ENCODE measurements around the gene SULF2. TPM values are rescaled to one million over a fixed set of nuclear protein-coding genes. Genes with fewer than 3 reads are reported as not detected.

Gene SULF2
- total RNA-seq, 1 donor from 2014 or later = 24.0 TPM

GRCh38 chr20:47710665-47711045 lies 74.6 kb downstream of the SULF2 start:
- peaks cover 9% of the 10 kb centered on the region for H4K20me1 ChIP-seq (ENCODE audit: low read depth)
- no peak overlapping the region for H3K9ac ChIP-seq
- H3K4me3 ChIP-seq = no peak overlapping the region
- H3K36me3 Mint-ChIP-seq = no peaks in the 10 kb centered on the region
- no peaks in the 10 kb centered on the region for H3K36me3 ChIP-seq
- no peak overlapping the region for H3K4me3 Mint-ChIP-seq
- H3K79me2 ChIP-seq (ENCODE audit: low read depth) = no peaks in the 10 kb centered on the region
- TF ChIP-seq EZH2 (IDR thresholded peaks at IDR 0.05) (no peak), EZH2phosphoT487 (IDR thresholded peaks at IDR 0.05) (no peak)
- TF ChIP-seq, protein P1, sequence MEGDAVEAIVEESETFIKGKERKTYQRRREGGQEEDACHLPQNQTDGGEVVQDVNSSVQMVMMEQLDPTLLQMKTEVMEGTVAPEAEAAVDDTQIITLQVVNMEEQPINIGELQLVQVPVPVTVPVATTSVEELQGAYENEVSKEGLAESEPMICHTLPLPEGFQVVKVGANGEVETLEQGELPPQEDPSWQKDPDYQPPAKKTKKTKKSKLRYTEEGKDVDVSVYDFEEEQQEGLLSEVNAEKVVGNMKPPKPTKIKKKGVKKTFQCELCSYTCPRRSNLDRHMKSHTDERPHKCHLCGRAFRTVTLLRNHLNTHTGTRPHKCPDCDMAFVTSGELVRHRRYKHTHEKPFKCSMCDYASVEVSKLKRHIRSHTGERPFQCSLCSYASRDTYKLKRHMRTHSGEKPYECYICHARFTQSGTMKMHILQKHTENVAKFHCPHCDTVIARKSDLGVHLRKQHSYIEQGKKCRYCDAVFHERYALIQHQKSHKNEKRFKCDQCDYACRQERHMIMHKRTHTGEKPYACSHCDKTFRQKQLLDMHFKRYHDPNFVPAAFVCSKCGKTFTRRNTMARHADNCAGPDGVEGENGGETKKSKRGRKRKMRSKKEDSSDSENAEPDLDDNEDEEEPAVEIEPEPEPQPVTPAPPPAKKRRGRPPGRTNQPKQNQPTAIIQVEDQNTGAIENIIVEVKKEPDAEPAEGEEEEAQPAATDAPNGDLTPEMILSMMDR (IDR thresholded peaks at IDR 0.05) = no peak
- H3K4me1 Mint-ChIP-seq = peaks cover 26% of the 10 kb centered on the region
- no peaks in the 10 kb centered on the region for H3K9me3 ChIP-seq (ENCODE audit: low read depth)
- H3K9me3 Mint-ChIP-seq = no peaks in the 10 kb centered on the region
- H3K27me3 Mint-ChIP-seq (ENCODE audit: insufficient read depth, low read depth) = peaks cover 6% of the 10 kb centered on the region
- H3K27me3 ChIP-seq = no peaks in the 10 kb centered on the region
- no peaks in the 10 kb centered on the region for H3F3A ChIP-seq (ENCODE audit: low read depth)
- H3K27ac ChIP-seq = no peak overlapping the region
- no peak overlapping the region for H3K27ac Mint-ChIP-seq
- no peak for DNase-seq (ENCODE audit: low spot score)
- no peak overlapping the region for H3K4me2 ChIP-seq
- no peak overlapping the region for H2AFZ ChIP-seq (replicated peaks)
- peaks cover 6% of the 10 kb centered on the region for H3K4me1 ChIP-seq

DNA sequence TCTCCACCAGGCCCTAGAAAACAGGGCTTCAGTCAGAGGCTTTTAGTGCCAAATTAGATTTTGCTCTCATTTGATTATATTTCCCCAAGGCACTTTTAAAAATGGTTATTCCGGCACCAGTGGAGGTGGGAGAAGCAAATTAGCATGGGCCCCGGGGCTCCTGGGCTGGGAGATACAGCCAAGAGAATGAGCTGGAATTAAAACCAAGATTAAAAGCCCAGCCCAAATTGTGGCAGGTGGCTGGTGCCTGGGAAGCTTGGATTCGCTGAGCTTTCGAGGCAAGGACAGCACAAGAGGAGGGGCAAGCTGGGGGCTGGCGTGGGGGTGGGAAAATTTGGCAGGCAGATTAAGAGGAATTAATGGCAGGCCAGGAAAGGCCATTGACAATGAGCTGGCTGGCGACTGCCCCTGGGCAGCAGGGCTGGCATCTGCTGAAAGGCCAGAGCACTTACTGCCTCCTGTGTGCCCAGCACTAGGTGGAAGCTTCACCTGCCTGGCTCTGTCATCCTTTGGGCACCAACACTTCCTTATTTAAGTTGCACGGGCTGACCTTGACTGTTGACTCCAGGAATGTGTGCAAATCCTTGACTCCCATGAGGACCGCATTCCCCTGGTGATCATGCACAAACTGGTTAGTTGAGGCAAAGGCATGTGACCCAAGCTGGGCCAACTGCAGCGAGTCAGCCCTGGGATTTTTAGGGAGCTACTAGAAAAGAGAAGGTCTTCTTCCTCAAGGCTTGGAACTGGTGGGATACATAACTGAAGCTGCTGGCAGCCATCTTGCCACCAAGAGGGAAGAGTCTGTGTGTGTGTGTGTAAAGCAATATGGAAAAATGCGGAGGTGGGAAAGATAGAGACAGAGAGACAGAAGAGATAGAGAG lies 76.1 kb downstream of the SULF2 start:
- Histone ChIP-seq H3K4me3 (no peak overlapping the region), H3K79me2 (ENCODE audit: low read depth) (no peaks in the 10 kb centered on the region), H3K9ac (no peak overlapping the region), H3K27ac (no peak overlapping the region), H2AFZ (replicated peaks) (no peak overlapping the region), H3K36me3 (no peaks in the 10 kb centered on the region), H4K20me1 (ENCODE audit: low read depth) (peaks cover 9% of the 10 kb centered on the region), H3K4me1 (peaks cover 6% of the 10 kb centered on the region), H3K4me2 (no peak overlapping the region), H3K9me3 (ENCODE audit: low read depth) (no peaks in the 10 kb centered on the region), H3K27me3 (no peaks in the 10 kb centered on the region), H3F3A (ENCODE audit: low read depth) (no peaks in the 10 kb centered on the region)
- Mint-ChIP-seq H3K4me3 (no peak overlapping the region), H3K36me3 (peaks cover 2% of the 10 kb centered on the region), H3K4me1 (peaks cover 29% of the 10 kb centered on the region), H3K27ac (no peak overlapping the region), H3K27me3 (ENCODE audit: insufficient read depth, low read depth) (peaks cover 5% of the 10 kb centered on the region), H3K9me3 (no peaks in the 10 kb centered on the region)
- no peak for DNase-seq (ENCODE audit: low spot score)
- TF ChIP-seq, protein P1 (IDR thresholded peaks at IDR 0.05) = no peak

GRCh38 chr20:47708140-47708807 lies 77.0 kb downstream of the SULF2 start:
- no peak overlapping the region for H3K4me3 Mint-ChIP-seq
- Histone ChIP-seq H3K4me3 (no peak overlapping the region), H2AFZ (replicated peaks) (no peak overlapping the region), H3K9ac (no peak overlapping the region), H3K4me2 (no peak overlapping the region), H3K36me3 (no peaks in the 10 kb centered on the region), H3K4me1 (peaks cover 6% of the 10 kb centered on the region), H3K79me2 (ENCODE audit: low read depth) (no peaks in the 10 kb centered on the region), H3K9me3 (ENCODE audit: low read depth) (no peaks in the 10 kb centered on the region), H3F3A (ENCODE audit: low read depth) (no peaks in the 10 kb centered on the region), H3K27me3 (no peaks in the 10 kb centered on the region), H4K20me1 (ENCODE audit: low read depth) (peaks cover 9% of the 10 kb centered on the region), H3K27ac (no peak overlapping the region)
- H3K27me3 Mint-ChIP-seq (ENCODE audit: insufficient read depth, low read depth) = peaks cover 5% of the 10 kb centered on the region
- H3K9me3 Mint-ChIP-seq = no peaks in the 10 kb centered on the region
- peaks cover 2% of the 10 kb centered on the region for H3K36me3 Mint-ChIP-seq
- H3K27ac Mint-ChIP-seq = peak overlapping the region; percentile 0
- peaks cover 29% of the 10 kb centered on the region for H3K4me1 Mint-ChIP-seq
- DNase-seq (ENCODE audit: low spot score) = no peak
- TF ChIP-seq, protein P1 (IDR thresholded peaks at IDR 0.05) = no peak
- TF ChIP-seq EZH2 (IDR thresholded peaks at IDR 0.05) (no peak), EZH2phosphoT487 (IDR thresholded peaks at IDR 0.05) (no peak)
